KMS-11 (cell line): Measurements from ENCODE around the gene RSU1.

Experiments used
- H2AFZ ChIP-seq: fragments of 200-600 bp; sonication (generic); 2 replicates; pipeline ENCODE4 v1.6.1; 2016; ENCODE audit warnings: antibody characterized with exemption, mixed run types, low read depth
- H3K27ac ChIP-seq: fragments of 200-600 bp; sonication (generic); 2 replicates; pipeline ENCODE4 v1.6.1; 2016; ENCODE audit warnings: mild to moderate bottlenecking, mixed run types
- H3K27me3 ChIP-seq: fragments of 200-600 bp; sonication (generic); 2 replicates; pipeline ENCODE4 v1.6.1; 2017; ENCODE audit warnings: mild to moderate bottlenecking, low read depth, mixed run types, moderate library complexity; ENCODE audit not compliant: insufficient read depth
- H3K36me3 ChIP-seq: fragments of 200-600 bp; sonication (generic); 2 replicates; pipeline ENCODE4 v1.6.1; 2017; ENCODE audit warnings: mild to moderate bottlenecking, mixed run types; ENCODE audit not compliant: insufficient read depth
- H3K4me1 ChIP-seq: fragments of 200-600 bp; sonication (generic); 2 replicates; pipeline ENCODE4 v1.6.1; 2016; ENCODE audit warnings: mild to moderate bottlenecking, low read depth, mixed run types; ENCODE audit not compliant: poor library complexity, severe bottlenecking
- H3K4me2 ChIP-seq: fragments of 200-600 bp; sonication (generic); 2 replicates; pipeline ENCODE4 v1.7.0; 2016; ENCODE audit warnings: mild to moderate bottlenecking, mixed run types
- H3K4me3 ChIP-seq: fragments of 200-600 bp; sonication (generic); IDR thresholded peaks from 2 replicates; pipeline ENCODE4 v1.6.1; 2017; ENCODE audit warnings: low read depth, low read length, mixed read lengths; ENCODE audit not compliant: insufficient read depth
- H3K79me2 ChIP-seq: fragments of 200-600 bp; sonication (generic); 2 replicates; pipeline ENCODE4 v1.6.1; 2016; ENCODE audit warnings: low read depth, mixed run types; ENCODE audit not compliant: insufficient read depth
- H3K9ac ChIP-seq: fragments of 200-600 bp; sonication (generic); 2 replicates; pipeline ENCODE4 v1.6.1; 2016; ENCODE audit warnings: mild to moderate bottlenecking, mixed run types
- H4K20me1 ChIP-seq: fragments of 200-600 bp; sonication (generic); 2 replicates; pipeline ENCODE4 v1.6.1; 2016; ENCODE audit warnings: mild to moderate bottlenecking, mixed run types; ENCODE audit not compliant: insufficient read depth
- TF ChIP-seq, protein P1 (sequence below): fragments of 200-600 bp; sonication (generic); conservative IDR thresholded peaks from 2 replicates; pipeline ENCODE4 v1.6.1; 2017; ENCODE audit warnings: low read depth, mild to moderate bottlenecking, antibody characterized with exemption, low read length, moderate library complexity, mixed read lengths

The RSU1 gene

DNA sequence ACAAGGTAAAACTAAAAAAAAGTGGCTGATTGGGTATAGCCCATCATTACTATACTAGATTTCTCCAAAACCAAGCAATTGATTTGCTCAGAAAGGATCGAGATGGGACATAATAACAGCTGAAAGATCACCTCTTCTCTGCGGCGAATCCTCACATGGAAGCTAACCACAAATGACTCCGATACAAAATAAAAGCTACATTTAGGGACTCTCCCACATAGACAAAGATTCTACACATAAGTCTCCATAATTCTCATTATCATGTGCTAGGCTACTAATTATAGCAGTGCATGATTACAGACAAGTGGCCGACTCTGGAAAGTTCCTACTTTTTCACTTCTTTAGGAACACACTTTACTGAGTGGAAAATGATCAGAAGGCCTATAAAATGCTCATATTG, 116.9 kb downstream of the RSU1 start:
- no peaks in the 10 kb centered on the region for H4K20me1 ChIP-seq

DNA sequence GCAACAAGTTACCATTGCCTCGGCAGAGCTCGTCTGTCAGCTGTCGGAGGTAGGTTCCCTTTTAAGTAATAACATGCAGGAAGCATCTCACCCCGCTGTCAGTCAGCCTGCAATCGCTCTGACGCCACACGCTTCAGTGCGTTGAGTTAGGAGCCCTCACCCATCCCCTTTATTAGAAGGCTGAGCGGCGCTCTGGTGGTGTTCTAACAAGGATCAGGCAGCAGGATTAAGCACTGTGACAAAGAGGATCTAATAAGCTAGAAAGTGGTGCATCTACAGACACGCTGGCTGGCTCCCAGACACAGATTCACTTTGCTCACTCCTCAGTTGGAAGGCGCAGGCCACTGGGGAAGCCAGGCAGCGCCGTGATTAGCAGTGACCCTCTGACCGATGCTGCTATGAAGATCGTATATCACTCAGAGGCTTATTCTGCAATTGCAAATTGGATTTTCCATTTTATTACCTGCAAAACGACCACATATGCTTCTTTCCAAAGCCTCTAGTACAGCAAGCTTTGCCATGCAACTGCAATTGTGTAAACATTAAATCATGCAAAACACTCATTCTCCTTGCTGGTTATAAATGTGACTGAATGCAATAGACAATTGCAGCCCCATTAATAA, 117.7 kb downstream of the RSU1 start:
- no peaks in the 10 kb centered on the region for H3K27me3 ChIP-seq
- no peak overlapping the region for H3K4me3 ChIP-seq
- TF ChIP-seq, protein P1, sequence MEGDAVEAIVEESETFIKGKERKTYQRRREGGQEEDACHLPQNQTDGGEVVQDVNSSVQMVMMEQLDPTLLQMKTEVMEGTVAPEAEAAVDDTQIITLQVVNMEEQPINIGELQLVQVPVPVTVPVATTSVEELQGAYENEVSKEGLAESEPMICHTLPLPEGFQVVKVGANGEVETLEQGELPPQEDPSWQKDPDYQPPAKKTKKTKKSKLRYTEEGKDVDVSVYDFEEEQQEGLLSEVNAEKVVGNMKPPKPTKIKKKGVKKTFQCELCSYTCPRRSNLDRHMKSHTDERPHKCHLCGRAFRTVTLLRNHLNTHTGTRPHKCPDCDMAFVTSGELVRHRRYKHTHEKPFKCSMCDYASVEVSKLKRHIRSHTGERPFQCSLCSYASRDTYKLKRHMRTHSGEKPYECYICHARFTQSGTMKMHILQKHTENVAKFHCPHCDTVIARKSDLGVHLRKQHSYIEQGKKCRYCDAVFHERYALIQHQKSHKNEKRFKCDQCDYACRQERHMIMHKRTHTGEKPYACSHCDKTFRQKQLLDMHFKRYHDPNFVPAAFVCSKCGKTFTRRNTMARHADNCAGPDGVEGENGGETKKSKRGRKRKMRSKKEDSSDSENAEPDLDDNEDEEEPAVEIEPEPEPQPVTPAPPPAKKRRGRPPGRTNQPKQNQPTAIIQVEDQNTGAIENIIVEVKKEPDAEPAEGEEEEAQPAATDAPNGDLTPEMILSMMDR, result no peak
- no peaks in the 10 kb centered on the region for H3K79me2 ChIP-seq
- H3K36me3 ChIP-seq, result no peaks in the 10 kb centered on the region
- H2AFZ ChIP-seq, result no peak overlapping the region
- H3K27ac ChIP-seq, result no peak overlapping the region
- H3K4me2 ChIP-seq, result no peak overlapping the region
- H3K9ac ChIP-seq, result no peak overlapping the region
- H3K4me1 ChIP-seq, result no peaks in the 10 kb centered on the region
- no peaks in the 10 kb centered on the region for H4K20me1 ChIP-seq

More for the DNA sequence above, 116.9 kb downstream of the RSU1 start:
- TF ChIP-seq, protein P1, result no peak
- H3K79me2 ChIP-seq, result no peaks in the 10 kb centered on the region
- no peak overlapping the region for H3K9ac ChIP-seq
- no peaks in the 10 kb centered on the region for H3K27me3 ChIP-seq
- no peak overlapping the region for H3K27ac ChIP-seq
- no peaks in the 10 kb centered on the region for H3K4me1 ChIP-seq
- H3K4me2 ChIP-seq, result no peak overlapping the region
- H3K4me3 ChIP-seq, result no peak overlapping the region
- H3K36me3 ChIP-seq, result no peaks in the 10 kb centered on the region
- no peak overlapping the region for H2AFZ ChIP-seq

DNA sequence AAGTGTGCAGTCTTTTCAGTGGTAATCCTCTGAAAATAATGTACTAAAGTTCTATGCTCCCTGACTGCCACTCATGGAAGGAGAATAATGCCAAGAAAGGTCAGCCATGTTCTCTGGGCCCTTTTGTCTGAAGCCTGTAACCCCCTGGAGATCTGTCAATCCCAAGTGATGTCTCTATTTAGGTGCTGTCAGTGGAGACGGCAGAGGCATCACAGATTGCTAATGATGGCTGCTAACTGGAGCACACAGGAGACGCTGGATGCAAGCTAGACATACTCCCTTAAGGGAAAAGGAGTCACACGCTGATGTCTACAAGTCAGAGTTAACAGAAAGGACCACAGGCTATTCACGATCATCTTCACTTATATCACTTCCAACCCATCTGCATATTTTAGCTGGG, 118.8 kb downstream of the RSU1 start:
- TF ChIP-seq, protein P1, result no peak
- Histone ChIP-seq H3K36me3 (no peaks in the 10 kb centered on the region), H3K79me2 (no peaks in the 10 kb centered on the region), H3K4me3 (no peak overlapping the region), H3K27me3 (no peaks in the 10 kb centered on the region), H4K20me1 (no peaks in the 10 kb centered on the region), H3K4me2 (no peak overlapping the region), H3K27ac (no peak overlapping the region), H3K9ac (no peak overlapping the region), H2AFZ (no peak overlapping the region), H3K4me1 (no peaks in the 10 kb centered on the region)

DNA sequence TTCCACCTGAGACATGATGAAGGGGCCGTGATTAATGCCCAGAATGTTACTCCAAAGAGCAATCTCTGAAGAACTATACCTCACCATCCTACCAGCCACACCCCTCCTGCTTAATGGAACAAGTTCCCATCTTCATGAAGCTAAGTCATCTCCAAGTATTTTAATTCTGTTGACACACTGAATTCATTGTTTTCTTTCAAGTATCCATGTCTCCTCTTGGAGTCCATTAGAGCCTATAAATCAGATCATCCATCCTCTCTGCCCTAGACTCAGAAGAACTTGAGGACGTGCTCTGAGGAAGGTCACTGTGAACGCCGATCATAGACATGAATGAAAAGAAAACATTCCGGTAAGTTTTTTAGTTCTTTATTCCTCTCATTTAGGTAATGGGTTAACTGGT, 126.8 kb downstream of the RSU1 start:
- TF ChIP-seq, protein P1, result no peak
- H3K4me1 ChIP-seq, result no peaks in the 10 kb centered on the region
- H3K4me2 ChIP-seq, result no peak overlapping the region
- H3K36me3 ChIP-seq, result no peaks in the 10 kb centered on the region
- no peaks in the 10 kb centered on the region for H3K79me2 ChIP-seq
- H3K27ac ChIP-seq, result no peak overlapping the region
- no peak overlapping the region for H3K4me3 ChIP-seq
- no peak overlapping the region for H3K9ac ChIP-seq
- no peaks in the 10 kb centered on the region for H4K20me1 ChIP-seq
- H2AFZ ChIP-seq, result no peak overlapping the region
- no peaks in the 10 kb centered on the region for H3K27me3 ChIP-seq
